Stimulated activated CD8-positive, alpha-beta memory T cell treated with anti-CD3 and anti-CD28 coated beads, Interleukin-7, amount 100 ng/mL, for 48 hours (primary cell): ENCODE measurements around the gene AARS1.
"Not testable (repeated sequence)": the region's sequence is repeated elsewhere in the genome, so short reads cannot be mapped to it uniquely, and the experiment has no call there.

Source experiments
- DNase-seq, 2 donors: peaks; one replicate each; pipeline ENCODE4 v3.0.0-alpha.2; 2020; ENCODE audit warnings: low read depth in 1 of 2; ENCODE audit errors: extremely low read depth in 1 of 2

The AARS1 gene

DNA sequence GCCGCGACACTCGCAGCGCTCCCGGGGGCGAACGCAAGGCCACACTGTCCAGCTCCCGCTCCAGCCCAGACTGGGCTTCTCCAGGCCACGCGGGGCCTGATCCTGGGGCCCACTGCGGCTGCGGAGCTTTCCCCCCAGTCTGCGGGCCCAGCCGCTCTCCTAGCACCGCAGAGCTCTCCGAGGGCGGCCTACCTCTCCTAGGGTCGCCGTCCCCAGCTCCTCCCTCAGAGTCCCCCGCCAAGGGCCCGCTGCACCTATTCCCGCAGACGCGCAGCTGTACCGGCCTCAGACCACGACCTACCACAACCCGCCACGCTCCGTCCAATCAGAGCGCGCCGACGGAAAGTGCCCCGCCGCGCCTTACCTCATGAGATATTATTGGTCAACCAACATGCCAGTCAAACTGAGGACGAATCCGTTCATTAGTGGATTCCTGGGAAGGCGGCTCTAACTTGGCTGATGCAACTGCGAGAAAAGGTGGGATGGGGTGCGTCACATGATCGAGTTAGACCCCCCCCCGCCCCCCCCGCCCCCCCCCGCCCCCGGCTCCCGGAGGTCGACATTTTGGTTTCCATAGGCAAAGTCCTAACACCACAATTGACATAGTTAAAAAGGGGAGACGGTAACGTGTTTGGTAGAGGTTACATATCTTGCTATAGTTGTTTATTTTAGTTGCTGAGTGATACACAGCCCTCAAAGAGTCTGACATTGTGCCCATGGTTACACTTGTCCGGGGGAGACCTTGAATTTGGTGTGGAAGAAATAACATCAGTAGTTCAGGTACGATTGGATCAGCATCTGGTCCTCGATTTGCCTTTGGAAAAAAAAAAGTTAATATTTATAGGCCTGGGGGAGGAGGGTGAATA lies at the start of gene AARS1:
Gene AARS1 (minus strand): TSS at position 278 of the 866 bp plus-strand sequence. CDS start 6,743 bp downstream, outside the sequence.
- DNase-seq: peak; percentile 89 to 93

DNA sequence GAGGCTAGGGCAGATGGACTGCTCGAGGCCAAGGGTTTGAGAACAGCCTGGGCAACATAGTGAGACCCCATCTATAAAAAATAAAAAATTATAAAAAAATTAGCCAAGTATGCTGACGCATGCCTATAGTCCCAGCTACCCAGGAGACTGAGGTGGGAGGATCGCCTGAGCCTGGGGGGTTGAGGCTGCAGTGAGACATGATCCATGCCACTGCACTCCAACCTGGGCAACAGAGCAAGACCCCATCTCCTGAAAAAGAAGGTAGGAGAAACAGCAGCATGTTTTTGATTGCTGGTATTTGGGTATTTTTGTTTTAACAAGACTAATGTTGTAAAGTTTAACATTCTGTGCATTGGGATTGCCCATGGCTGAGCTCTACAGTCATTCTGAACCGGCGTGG lies 48.5 kb upstream of the AARS1 start:
- no peak for DNase-seq

DNA sequence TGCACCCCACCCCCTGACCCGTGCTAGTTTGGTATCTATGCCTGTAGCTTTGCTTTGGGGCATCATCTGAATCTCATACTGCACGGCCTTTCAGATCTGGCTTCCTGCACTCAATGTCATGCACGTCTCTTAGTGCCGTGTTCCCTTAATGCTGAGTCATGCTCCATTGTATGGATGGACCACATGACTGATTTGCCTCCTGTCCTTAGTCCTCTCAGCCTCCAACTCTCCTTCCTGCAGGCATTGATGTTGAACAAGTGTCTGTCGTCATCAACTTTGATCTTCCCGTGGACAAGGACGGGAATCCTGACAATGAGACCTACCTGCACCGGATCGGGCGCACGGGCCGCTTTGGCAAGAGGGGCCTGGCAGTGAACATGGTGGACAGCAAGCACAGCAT lies 43.4 kb upstream of the AARS1 start:
- not testable (repeated sequence) for DNase-seq

DNA sequence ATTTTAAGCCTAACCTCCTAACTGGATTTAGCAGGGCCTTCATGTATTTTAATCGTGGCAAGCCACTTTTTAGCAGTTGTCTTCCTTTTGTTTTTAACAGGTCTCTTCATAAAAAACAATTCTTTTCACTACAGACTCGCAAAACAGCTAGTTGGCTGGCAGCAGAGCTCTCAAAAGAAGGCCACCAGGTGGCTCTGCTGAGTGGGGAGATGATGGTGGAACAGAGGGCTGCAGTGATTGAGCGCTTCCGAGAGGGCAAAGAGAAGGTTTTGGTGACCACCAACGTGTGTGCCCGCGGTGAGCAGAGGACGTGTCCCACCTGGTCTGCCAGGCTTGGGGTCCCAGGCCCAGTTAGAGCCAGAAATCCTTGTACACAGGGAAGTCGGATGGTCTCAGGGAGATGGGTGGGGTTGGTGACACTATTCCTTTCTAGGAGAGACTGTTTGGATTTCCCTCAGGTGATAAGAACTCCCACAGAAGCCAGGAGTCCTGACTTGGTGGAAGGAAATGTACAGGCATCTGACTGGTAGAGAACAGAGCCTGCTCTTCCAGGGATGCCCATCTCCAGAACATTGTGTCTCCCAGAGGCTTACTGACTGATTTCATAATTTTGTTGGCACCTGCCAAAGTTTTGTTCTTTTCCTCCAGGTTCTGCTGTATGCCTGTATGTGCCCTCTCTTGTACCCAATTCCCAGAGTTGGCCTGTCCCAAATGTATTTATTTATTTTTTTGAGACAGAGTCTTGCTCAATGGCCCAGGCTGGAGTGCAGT lies 42.5 kb upstream of the AARS1 start:
- no peak for DNase-seq

DNA sequence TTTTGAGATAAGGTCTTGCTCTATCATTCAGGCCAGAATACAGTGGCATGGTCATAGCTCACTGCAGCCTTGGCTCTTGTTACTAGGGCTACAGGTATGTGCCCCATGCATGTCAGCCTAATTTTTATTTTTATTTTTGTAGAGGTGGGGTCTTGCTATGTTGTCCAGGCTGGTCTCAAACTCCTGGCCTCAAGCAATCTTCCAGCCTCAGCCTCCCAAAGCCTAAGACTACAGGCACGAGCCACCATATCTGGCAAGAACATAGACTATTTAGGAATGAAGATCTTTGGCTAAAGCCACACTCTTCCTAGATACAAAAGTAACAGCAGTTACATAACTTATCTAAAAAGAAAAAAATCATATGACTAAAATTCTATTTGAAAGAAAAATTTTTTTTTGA lies 41.8 kb upstream of the AARS1 start:
- no peak for DNase-seq

DNA sequence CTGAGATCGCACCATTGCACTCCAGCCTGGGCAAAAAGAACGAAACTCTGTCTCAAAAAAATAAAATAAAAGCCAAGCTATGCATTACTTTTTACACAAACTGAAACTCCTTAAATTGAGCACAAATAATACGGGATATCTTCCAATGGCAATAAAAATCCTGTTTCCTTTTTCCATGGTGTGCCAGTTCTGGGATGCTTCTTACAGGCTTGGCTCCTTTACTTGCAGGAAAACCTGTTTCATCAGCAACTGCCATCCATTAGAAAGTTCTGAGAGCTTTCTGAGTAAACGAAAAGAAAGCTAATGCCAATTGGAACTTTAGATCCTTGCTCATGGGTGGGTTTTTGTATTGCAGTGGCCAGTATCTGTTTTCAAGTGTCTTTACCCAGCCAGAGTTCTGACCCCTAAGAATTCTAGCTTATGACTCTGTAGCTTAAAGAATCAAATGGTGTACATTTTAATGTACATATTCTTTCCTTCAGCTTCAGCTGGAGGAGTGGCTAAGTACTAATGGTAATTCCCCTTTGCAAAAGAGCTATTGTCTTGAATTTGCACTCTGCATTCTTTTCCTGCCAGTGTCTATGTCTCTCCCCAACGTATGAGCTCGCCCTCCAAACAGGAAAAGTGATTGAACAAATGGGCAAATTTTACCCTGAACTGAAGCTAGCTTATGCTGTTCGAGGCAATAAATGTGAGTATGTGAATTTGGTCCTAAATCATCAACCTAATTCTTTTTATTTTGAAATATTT lies 35.9 kb upstream of the AARS1 start:
- DNase-seq: no peak

DNA sequence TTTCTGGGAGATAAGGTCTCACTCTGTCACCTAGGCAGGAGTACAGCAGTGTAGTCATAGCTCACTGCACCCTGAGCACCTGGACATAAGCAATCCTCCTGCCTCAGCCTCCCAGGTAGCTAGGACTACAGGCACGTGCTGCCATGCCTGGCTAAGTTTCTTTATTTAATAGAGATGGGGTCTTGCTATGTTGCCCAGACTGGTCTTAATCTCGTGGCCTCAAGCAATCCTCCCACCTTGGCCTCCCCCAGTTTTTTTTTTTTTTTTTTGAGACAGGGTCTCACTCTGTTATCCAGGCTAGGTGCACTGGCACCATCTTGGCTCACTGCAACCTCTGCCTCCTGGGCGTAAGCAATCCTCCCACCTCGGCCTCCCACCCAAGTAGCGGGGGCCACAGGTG lies 30.8 kb upstream of the AARS1 start:
- DNase-seq: no peak

DNA sequence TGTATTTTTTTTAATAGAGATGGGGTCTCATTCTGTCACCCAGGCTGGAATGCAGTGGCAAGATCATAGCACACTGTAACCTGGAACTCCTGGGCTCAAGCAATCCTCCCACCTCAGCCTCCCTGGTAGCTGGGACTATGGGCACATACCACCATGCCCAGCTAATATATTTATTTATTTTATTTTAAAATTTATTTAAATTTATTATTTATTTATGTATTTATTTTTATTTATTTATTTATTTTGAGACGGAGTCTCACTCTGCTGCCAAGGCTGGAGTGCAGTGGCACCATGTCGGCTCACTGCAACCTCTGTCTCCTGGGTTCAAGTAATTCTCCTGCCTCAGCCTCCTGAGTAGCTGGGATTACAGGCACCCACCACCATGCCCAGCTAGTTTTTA lies 18.4 kb upstream of the AARS1 start:
- not testable (repeated sequence) for DNase-seq

DNA sequence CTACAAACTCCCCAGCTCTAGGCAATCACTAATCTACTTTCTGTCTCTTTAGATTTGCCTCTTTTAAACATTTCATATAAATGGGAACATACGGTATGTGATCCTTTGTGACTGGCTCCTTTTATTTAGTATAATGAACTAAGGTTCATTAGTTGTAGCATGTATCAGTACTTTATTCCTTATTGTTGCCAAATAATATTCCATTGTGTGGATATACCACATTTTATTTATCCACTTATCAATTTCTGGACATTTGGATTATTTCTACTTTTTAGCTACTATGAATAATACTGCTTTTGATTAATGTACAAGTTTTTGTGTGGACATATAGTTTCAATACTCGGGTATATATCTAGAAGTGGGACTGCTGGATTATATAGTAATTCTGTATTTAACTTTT lies 17.6 kb upstream of the AARS1 start:
- no peak for DNase-seq

DNA sequence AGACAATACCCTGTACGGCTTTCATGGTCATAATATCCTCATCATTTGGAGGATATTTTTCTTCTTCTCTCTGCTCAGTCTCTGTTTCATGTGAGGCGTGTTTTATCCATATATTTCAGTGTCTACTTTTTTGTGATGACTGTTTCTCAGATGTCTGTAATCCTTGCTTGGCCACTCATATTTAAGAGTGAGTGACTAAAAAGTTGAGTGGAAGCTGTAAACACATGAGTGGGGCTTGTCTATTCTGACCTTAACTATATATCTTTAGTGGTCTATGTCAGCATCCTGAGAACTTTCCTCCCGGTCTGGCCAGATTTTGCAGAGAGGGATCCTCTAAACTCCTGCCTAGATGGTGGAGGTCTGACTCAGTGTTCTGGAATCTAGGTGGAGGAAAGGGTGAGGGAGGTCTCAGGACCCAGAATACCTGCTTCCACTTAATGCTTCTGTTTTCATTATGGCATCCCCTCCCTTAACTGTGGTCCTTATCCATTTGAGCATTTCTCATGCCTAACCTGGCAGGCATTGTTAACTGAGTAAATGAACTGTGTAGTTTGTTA lies 15.7 kb upstream of the AARS1 start:
- no peak for DNase-seq

DNA sequence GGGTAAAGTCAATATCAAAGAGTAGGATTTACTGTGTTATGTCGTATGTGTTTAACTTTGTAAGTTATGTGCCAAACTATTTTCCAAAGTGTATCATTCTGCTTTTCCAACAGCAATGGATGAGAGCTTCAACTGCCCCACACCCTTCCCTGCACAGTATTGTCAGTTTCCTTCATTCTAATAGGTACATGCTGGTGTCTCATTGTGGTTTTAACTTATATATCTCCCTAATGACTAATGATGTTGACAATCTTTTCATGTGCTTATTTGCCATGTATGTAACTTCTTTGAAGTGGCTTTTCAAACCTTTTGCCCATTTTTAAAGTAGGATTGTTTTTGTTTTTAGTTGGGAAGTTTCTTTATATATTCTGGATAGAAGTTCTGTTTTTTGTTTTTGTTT lies 13.4 kb upstream of the AARS1 start:
- no peak for DNase-seq

DNA sequence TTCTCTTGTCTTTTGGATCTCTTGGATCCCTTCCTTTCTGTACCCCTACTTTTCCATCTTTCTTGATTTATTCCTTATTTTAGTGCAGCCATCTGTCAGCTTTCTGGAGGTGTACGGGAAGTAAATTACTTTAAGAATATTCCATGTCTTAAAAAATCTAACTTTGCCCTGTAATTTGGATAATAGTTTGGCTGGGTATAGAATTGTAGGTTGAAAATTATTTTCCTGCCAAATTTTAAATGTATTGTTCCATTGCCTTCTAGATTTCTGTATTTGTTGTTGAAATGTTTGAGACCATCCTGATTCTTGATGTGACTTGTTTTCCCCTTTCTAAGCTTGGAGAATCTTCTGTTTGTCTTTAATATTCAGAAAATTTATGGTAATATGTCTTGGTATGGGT lies 11.8 kb upstream of the AARS1 start:
- no peak for DNase-seq

DNA sequence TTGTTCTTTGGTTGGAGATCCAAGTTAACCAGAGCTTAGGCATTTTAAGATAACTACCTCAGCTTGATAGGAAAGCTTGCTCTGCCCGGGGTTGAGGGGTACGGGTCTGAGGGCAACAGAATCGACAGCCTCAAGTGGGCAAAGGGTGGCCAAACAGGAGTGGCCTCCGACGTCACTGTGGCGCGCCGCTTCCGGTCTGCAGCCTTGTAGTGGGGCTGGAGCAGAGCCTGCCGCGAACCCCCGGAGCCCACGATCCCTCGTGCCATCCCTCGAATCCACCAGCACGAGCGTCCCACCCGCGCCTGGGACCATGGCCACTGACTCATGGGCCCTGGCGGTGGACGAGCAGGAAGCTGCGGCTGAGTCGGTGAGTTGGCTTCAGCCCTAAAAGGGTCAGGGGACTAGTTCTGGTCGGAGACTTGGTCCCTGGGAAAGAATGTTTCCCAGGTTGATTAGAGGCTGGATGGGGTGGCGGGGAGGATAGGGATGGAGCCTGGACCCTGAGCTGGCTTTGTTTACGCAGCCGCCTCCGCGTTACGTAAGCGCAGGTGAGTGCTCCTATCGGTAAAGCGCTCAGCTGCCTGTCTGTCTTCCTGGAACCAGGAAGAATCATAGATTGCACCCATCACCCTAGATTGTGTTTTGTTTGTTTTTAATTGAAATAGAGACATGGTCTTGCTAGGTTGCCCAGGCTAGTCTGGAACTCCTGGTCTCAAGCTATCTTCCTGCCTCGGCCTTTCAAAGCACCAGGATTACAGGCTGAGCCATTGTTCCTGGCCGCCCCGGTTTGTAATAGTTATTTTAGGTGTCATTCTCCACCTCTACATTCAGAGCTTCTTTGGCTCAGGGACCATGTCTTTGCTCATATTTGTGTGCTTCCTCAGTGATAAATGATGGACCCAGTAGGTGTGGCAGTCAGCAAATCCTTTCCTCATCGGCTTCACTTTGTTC lies 10.0 kb upstream of the AARS1 start, which contains the start of gene DDX19B:
Gene DDX19B (plus strand): TSS at position 199 of the 951 bp plus-strand sequence. CDS start 112 bp downstream, at position 311.
- peak; percentile 41 to 49 for DNase-seq

DNA sequence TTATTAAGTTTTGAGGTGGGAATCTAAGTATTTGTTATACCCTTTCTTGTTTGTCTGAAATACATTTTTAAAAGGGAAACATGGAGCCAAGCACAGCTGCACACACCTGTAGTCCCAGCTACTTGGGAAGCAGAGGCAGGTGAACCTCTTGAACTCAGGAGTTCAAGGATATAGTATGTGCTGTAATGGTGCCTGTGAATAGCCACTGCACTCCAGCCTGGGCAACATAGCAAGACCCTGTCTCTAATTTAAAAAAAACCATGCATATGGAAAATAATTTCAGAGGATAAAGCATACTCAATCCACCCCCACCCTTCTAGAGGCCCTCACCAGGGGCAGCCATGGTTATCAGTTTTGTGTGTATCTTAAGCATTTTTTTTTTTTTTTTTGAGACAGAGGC lies 6.3 kb upstream of the AARS1 start:
- DNase-seq: no peak

DNA sequence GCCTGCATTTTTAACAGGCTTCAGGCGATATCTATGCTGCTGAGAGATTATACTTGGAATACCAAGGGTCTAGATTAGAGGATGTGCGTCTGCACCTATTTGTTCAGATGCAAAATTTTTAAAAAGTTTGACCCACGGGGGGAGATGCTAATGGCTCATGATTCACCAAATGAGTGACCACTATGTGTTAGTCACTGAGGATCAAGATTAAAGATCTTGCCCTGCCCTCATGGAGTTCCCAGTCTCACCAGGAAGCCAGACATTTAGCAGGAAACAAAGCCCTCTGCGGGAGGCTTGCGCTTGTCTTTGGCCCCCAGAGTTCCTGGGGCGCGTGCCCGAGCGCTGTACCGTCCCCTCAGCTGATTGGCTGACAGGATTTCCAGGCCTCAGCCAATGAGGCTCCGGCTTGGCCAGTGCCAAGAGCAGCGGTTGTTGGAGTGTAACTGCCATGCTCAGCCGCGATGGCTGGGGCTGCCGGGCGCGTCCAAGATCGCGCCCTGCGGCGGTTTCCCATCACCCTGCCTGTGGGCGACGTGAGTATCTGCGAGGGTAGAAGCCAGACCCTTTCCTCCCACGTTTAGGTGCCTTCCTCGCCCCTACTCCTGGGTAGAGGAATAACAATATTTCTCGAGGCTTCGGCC lies 5.2 kb upstream of the AARS1 start:
- no peak for DNase-seq

DNA sequence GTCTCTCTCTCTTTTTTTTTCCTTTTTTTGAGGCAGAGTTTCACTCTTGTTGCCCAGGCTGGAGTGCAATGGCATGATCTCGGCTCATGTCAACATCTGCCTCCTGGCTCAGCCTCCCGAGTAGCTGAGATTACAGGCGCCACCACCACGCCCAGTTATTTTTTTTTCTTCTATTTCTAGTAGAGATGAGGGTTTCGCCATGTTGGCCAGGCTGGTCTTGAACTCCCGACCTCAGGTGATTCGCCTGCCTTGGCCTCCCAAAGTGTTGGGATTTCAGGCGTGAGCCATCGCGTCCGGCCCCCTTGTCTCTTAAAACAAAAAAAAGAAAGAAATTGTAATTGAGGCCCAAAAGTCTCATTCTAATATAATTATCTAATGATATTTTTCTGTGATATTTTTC lies 2.8 kb upstream of the AARS1 start:
- DNase-seq: not testable (repeated sequence)

DNA sequence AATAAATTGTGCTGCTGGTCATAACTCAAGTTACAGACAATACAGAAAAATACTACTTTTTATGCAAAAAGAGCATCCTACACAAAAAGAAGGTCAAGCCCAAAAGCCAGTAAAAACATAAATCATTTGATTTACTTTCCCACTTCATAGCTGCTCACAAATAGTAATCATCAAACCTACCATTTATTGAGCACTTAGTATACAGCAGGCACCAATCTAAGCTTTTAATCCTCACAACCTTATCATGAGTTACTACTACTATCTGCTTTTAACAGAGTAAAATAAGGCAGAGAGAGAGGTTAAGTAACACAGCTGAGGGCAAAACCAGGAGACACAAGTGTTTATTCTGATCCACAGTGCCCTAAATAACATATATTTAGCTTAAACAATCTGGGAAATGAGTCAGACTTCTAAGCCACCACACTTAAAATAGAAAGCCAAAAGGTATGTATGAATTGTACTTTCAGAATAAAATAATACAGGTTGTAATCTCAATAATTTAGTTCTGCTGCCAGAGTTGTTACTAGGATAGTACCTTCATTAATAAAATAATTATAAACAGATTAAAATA lies 1.7 kb upstream of the AARS1 start:
- DNase-seq: no peak

DNA sequence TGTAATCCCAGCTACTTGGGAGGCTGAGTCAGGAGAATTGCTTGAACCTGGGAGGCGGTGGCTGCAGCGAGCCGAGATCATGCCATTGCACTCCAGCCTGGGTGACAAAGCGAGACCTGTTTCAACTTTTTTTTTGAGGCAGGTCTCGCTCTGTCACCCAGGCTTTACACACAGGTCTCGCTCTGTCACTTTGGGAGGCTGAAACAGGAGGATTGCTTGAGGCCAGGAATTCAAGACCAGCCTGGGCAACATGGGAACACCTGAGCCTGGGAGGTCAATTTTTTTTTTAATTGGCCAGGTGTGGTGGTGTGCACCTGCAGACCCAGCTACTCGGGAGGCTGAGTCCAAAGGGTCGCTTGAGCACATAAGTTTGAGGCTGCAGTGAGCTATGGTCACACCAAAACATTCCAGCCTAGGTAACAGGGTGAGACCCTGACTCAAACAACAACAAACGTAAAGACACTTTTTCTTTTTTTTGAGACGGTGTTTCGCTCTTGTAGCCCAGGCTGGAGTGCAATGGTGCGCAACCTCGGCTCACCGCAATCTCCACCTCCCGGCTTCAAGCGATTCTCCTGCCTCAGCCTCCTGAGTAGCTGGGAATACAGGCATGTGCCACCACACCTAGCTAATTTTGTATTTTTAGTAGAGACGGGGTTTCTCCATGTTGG lies 1.9 kb downstream of the AARS1 start:
- DNase-seq: not testable (repeated sequence)
